CD14-positive monocyte (primary cell): ENCODE data around the gene EPHB2. TPM values are rescaled to one million over a fixed set of nuclear protein-coding genes. Genes with fewer than 3 reads are reported as not detected.

Experiments used
- DNase-seq, 3 donors: peaks; one replicate each; pipeline ENCODE4 v3.0.0-alpha.2; 2011 to 2022
- H2AFZ ChIP-seq: 2 replicates; pipeline ENCODE4 v1.6.0; 2012; ENCODE audit warnings: mild to moderate bottlenecking, low read depth, low read length, inconsistent platforms; ENCODE audit not compliant: insufficient read depth, poor library complexity, severe bottlenecking
- H3K27ac ChIP-seq, 2 donors: 1 replicate in 1 of 2; 2 replicates in 1 of 2; pipeline ENCODE4 v1.5.1; 2012 to 2013; ENCODE audit warnings: low read length in 2 of 2, control low read depth in 1 of 2, inconsistent platforms in 1 of 2, low read depth in 1 of 2, mild to moderate bottlenecking in 1 of 2
- H3K27me3 ChIP-seq, 2 donors: one replicate each; pipeline versions ENCODE4 v1.6.0 to v1.6.1; 2011 to 2013; ENCODE audit warnings: low read length in 2 of 2; ENCODE audit not compliant: control insufficient read depth in 2 of 2, insufficient read depth in 2 of 2
- H3K36me3 ChIP-seq, 2 donors: replicated peaks in 1 of 2; 1 replicate in 1 of 2; 2 replicates in 1 of 2; pipeline versions ENCODE4 v1.5.1 to v1.6.1; 2012 to 2013; ENCODE audit warnings: low read length in 2 of 2, control low read depth in 1 of 2, inconsistent platforms in 1 of 2, mild to moderate bottlenecking in 1 of 2; ENCODE audit not compliant: insufficient read depth in 2 of 2, control insufficient read depth in 1 of 2
- H3K4me1 ChIP-seq, 2 donors: 1 replicate in 1 of 2; 2 replicates in 1 of 2; pipeline versions ENCODE4 v1.5.1 to v1.6.1; 2012 to 2013; ENCODE audit warnings: low read length in 2 of 2, control low read depth in 1 of 2, inconsistent platforms in 1 of 2, mild to moderate bottlenecking in 1 of 2, moderate library complexity in 1 of 2; ENCODE audit not compliant: insufficient read depth in 2 of 2, control insufficient read depth in 1 of 2
- H3K4me2 ChIP-seq: replicated peaks from 2 replicates; pipeline ENCODE3; 2012; ENCODE audit warnings: low read length, moderate library complexity, mild to moderate bottlenecking; ENCODE audit not compliant: poor library complexity, severe bottlenecking; ENCODE audit errors: extremely low read depth
- H3K4me3 ChIP-seq, 3 experiments: fragments of 200-600 bp in 1 of 3; sonication (generic) in 1 of 3; replicated peaks in 1 of 3; 1 replicate in 2 of 3; 2 replicates in 1 of 3; pipeline ENCODE4 v1.5.1; 2011 to 2013; ENCODE audit warnings: low read length in 3 of 3, mild to moderate bottlenecking in 3 of 3, control low read depth in 2 of 3, low read depth in 2 of 3, inconsistent platforms in 1 of 3, moderate library complexity in 1 of 3
- H3K79me2 ChIP-seq: 2 replicates; pipeline ENCODE4 v1.6.0; 2012; ENCODE audit warnings: mild to moderate bottlenecking, control low read depth, inconsistent platforms, low read length, moderate library complexity; ENCODE audit not compliant: insufficient read depth
- H3K9ac ChIP-seq: 2 replicates; pipeline ENCODE4 v1.6.0; 2017; ENCODE audit warnings: low read length, mild to moderate bottlenecking; ENCODE audit not compliant: insufficient read depth, poor library complexity, severe bottlenecking
- H3K9me3 ChIP-seq, 2 donors: replicated peaks in 1 of 2; 1 replicate in 1 of 2; 2 replicates in 1 of 2; pipeline versions ENCODE4 v1.5.1 to v1.6.1; 2012 to 2013; ENCODE audit warnings: low read length in 2 of 2, control low read depth in 1 of 2; ENCODE audit not compliant: control insufficient read depth in 1 of 2, insufficient read depth in 1 of 2
- H4K20me1 ChIP-seq: 2 replicates; pipeline ENCODE4 v1.6.0; 2012; ENCODE audit warnings: mild to moderate bottlenecking, low read length, control low read depth, moderate library complexity; ENCODE audit not compliant: insufficient read depth
- H3K27ac Mint-ChIP-seq, 7 donors: one replicate each; pipeline ENCODE4 v1.8.0; 2020; ENCODE audit warnings: mild to moderate bottlenecking in 7 of 7, mixed read lengths in 7 of 7, moderate library complexity in 6 of 7, inconsistent platforms in 2 of 7
- H3K27me3 Mint-ChIP-seq, 3 donors: one replicate each; pipeline ENCODE4 v1.8.0; 2021 to 2022; ENCODE audit warnings: low read depth in 3 of 3, mild to moderate bottlenecking in 3 of 3, mixed read lengths in 3 of 3, moderate library complexity in 3 of 3, inconsistent platforms in 1 of 3
- H3K36me3 Mint-ChIP-seq, 2 donors: one replicate each; pipeline ENCODE4 v1.8.0; 2020; ENCODE audit warnings: mixed read lengths in 2 of 2, inconsistent platforms in 1 of 2, mild to moderate bottlenecking in 1 of 2
- H3K4me1 Mint-ChIP-seq: one replicate; pipeline ENCODE4 v1.8.0; 2020; ENCODE audit warnings: mild to moderate bottlenecking, mixed read lengths
- H3K4me3 Mint-ChIP-seq, 2 donors: one replicate each; pipeline ENCODE4 v1.8.0; 2020; ENCODE audit warnings: mild to moderate bottlenecking in 2 of 2, mixed read lengths in 2 of 2, moderate library complexity in 1 of 2
- H3K9me3 Mint-ChIP-seq, 7 donors: one replicate each; pipeline ENCODE4 v1.8.0; 2020 to 2022; ENCODE audit warnings: mixed read lengths in 7 of 7, mild to moderate bottlenecking in 6 of 7, moderate library complexity in 6 of 7, inconsistent platforms in 2 of 7
- CTCF ChIP-seq: fragments of 200-600 bp; IDR thresholded peaks from one replicate; pipeline ENCODE4 v1.8.0; 2022; ENCODE audit warnings: antibody characterized with exemption, mild to moderate bottlenecking
- WGBS: methylation state at CpG from one replicate; pipeline ENCODE4 v1.1.5; 2013; ENCODE audit warnings: missing lambda C conversion rate; ENCODE audit not compliant: insufficient coverage; 5-methylcytosine and 5-hydroxymethylcytosine counted together
- intact Hi-C, 2 donors: fragments of 100-400 bp; cut with micrococcal nuclease; formaldehyde crosslinking; loops; one replicate each; pipeline versions ENCODE4 v1.15.0 to v1.15.1; 2023
- polyA plus RNA-seq, 3 donors: library from polyadenylated mRNA; depleted of rRNA in 1 of 3; unstranded in 2 of 3; stranded (reverse) in 1 of 3; fragments of 300-500 nt in 2 of 3; fragments of >200 nt in 1 of 3; fragmentation: Illumina TruSeq in 2 of 3; gene quantifications; 1 replicate in 2 of 3; 2 replicates in 1 of 3; pipeline ENCODE4 v1.2.3, GENCODE V29; 2012 to 2021

Gene EPHB2
- polyA plus RNA-seq, 3 donors: 2.9 to 5.6 (median 3.4) TPM

DNA sequence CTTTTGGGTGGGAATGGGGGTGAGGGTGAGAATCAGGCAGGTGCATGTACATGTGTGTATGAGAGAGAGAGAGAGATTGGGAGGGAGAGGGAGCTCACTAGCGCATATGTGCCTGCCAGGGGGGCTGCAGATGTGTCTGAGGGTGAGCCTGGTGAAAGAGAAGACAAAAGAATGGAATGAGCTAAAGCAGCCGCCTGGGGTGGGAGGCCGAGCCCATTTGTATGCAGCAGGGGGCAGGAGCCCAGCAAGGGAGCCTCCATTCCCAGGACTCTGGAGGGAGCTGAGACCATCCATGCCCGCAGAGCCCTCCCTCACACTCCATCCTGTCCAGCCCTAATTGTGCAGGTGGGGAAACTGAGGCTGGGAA lies 95.0 kb downstream of the EPHB2 start:
- 100% methylated on average over 2 of the region's 4 CpGs for WGBS
- Histone ChIP-seq H3K4me2 (no peak overlapping the region), H3K9me3 (no peaks in the 10 kb centered on the region), H3K36me3 (no peaks in the 10 kb centered on the region), H2AFZ (no peak overlapping the region), H3K9ac (no peak overlapping the region), H3K4me1 (no peaks in the 10 kb centered on the region), H3K4me3 (no peak overlapping the region), H4K20me1 (no peaks in the 10 kb centered on the region), H3K79me2 (no peaks in the 10 kb centered on the region), H3K27me3 (no peaks in the 10 kb centered on the region), H3K27ac (no peak overlapping the region)
- intact Hi-C loops: no loop called here
- DNase-seq: no peak
- Mint-ChIP-seq H3K36me3 (no peaks in the 10 kb centered on the region), H3K27ac (no peak overlapping the region), H3K27me3 (peaks cover 2 to 8% (median 3%) of the 10 kb centered on the region in 3 donors), H3K9me3 (no peaks in the 10 kb centered on the region), H3K4me3 (no peak overlapping the region), H3K4me1 (no peaks in the 10 kb centered on the region)
- TF ChIP-seq CTCF: no peak

DNA sequence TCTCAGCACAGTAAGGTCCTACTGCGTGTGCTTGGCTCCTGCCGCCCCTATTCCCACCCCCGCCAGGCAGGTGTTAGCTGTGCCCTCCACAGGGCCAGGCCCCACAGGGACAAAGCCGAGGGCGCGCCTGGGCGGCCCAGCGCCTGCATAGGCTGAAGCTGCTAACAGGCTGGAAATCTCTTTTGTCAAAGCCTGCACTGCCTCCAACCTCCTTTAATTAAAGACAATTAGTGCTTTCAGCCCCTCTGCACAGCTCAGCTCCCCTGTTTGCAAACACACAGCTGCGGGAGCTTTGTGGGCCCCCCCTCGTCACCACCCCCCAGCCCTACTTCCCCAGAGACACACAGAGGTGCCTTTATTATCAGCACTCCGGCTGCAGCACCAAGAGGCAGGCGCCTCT lies 95.9 kb downstream of the EPHB2 start:
- no peaks in the 10 kb centered on the region for H3K4me1 Mint-ChIP-seq
- H3K9ac ChIP-seq: no peak overlapping the region
- H3K4me2 ChIP-seq: no peak overlapping the region
- H3K4me3 Mint-ChIP-seq: no peak overlapping the region
- no peaks in the 10 kb centered on the region for H3K36me3 ChIP-seq
- H3K36me3 Mint-ChIP-seq: no peaks in the 10 kb centered on the region
- H3K79me2 ChIP-seq: no peaks in the 10 kb centered on the region
- intact Hi-C loops: no loop called here
- peaks cover 2 to 8% (median 4%) of the 10 kb centered on the region in 3 donors for H3K27me3 Mint-ChIP-seq
- H3K9me3 ChIP-seq: no peaks in the 10 kb centered on the region
- H3K27ac Mint-ChIP-seq: no peak overlapping the region
- no peaks in the 10 kb centered on the region for H3K27me3 ChIP-seq
- no peak for TF ChIP-seq CTCF
- no peak for DNase-seq
- 92% methylated on average over 10 of the region's 12 CpGs for WGBS
- no peaks in the 10 kb centered on the region for H3K9me3 Mint-ChIP-seq
- H3K27ac ChIP-seq: no peak overlapping the region
- no peaks in the 10 kb centered on the region for H4K20me1 ChIP-seq
- no peak overlapping the region for H2AFZ ChIP-seq
- no peaks in the 10 kb centered on the region for H3K4me1 ChIP-seq
- H3K4me3 ChIP-seq: no peak overlapping the region
